Body of pancreas (tissue), 4 donors: Measurements from ENCODE around the gene CACNA1H. TPM values are rescaled to one million over a fixed set of nuclear protein-coding genes. Genes with fewer than 3 reads are reported as not detected.

Experiments
- ATAC-seq: fragments of 150-250 bp; one replicate; pipeline ENCODE4 v1.9.1; 2016
- DNase-seq, 4 donors: peaks; one replicate each; pipeline ENCODE4 v3.0.0-alpha.2; 2019
- H3K27ac ChIP-seq, 4 donors: fragments of 200-600 bp; sonication (generic); 1 replicate in 3 of 4; 2 replicates in 1 of 4; pipeline versions ENCODE4 v1.5.1 to v1.6.1; 2016 to 2019; ENCODE audit warnings: mild to moderate bottlenecking in 1 of 4, mixed read lengths in 1 of 4, moderate library complexity in 1 of 4
- H3K27me3 ChIP-seq, 2 donors: fragments of 200-600 bp; sonication (generic); one replicate each; pipeline ENCODE4 v1.6.0; 2016; ENCODE audit warnings: mild to moderate bottlenecking in 1 of 2
- H3K36me3 ChIP-seq, 2 donors: fragments of 200-600 bp; sonication (generic); replicated peaks in 1 of 2; 2 replicates each; pipeline ENCODE4 v1.5.1; 2016; ENCODE audit warnings: low read depth in 2 of 2; ENCODE audit not compliant: insufficient read depth in 1 of 2
- H3K4me1 ChIP-seq: fragments of 200-600 bp; sonication (generic); one replicate; pipeline ENCODE4 v1.6.0; 2016
- H3K4me3 ChIP-seq, 2 donors: fragments of 200-600 bp; sonication (generic); 1 replicate in 1 of 2; 2 replicates in 1 of 2; pipeline ENCODE4 v1.5.1; 2016 to 2019
- H3K9me3 ChIP-seq, 3 donors: fragments of 200-600 bp; sonication (generic); 1 replicate in 2 of 3; 2 replicates in 1 of 3; pipeline ENCODE4 v1.5.1; 2016
- POLR2A ChIP-seq, 3 donors: fragments of 450-650 bp; IDR thresholded peaks; one replicate each; pipeline ENCODE4 v1.6.1; 2016; ENCODE audit warnings: antibody characterized with exemption in 3 of 3, mild to moderate bottlenecking in 2 of 3
- WGBS, 2 donors: methylation state at CpG; one replicate each; pipeline ENCODE4 v1.1.5; 2017; 5-methylcytosine and 5-hydroxymethylcytosine counted together
- intact Hi-C: fragments of 100-400 bp; cut with DNase I; formaldehyde crosslinking; loops from one replicate; pipeline ENCODE4 v1.15.1; 2023
- total RNA-seq, 2 donors: library from RNA; depleted of rRNA; stranded (reverse); fragments of >200 nt; gene quantifications; one replicate each; pipeline ENCODE4 v1.1.0, GENCODE V29; 2016
- TF ChIP-seq, protein P1 (sequence below), 7 experiments: fragments of 450-650 bp in 4 of 7; fragments of 200-600 bp in 3 of 7; sonication (generic) in 3 of 7; IDR thresholded peaks; one replicate each; pipeline ENCODE4 v1.5.1; 2016 to 2019; ENCODE audit warnings: antibody characterized with exemption in 7 of 7

CACNA1H gene
- total RNA-seq, 2 donors from 2014 or later = 7.3 to 15.2 TPM

DNA sequence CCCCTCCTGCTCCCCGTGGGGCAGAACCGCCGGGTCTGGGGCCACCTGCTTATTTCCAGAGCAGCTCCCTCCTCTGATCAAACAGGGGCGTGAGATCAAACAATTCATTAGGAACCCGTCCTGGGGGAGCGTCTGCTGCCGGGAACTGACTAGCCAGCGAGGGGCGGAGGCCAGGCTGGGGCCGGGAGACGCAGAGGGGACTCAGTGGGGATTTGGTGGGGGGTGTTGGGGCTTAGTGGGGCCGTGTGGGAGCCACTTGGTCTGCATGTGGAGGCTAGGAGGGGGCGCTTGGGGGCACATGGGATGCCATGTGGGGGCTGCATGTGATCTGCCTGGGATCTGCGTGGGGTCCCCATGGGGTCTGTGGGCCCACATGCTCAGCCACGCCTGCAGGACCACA is 20.5 kb upstream of the CACNA1H start:
- Histone ChIP-seq H3K36me3 (no peaks in the 10 kb centered on the region), H3K4me3 (no peak overlapping the region), H3K4me1 (peaks cover 32% of the 10 kb centered on the region), H3K27ac (no peak overlapping the region), H3K9me3 (no peaks in the 10 kb centered on the region), H3K27me3 (no peaks in the 10 kb centered on the region)
- intact Hi-C loops = no loop called here
- TF ChIP-seq, protein P1, sequence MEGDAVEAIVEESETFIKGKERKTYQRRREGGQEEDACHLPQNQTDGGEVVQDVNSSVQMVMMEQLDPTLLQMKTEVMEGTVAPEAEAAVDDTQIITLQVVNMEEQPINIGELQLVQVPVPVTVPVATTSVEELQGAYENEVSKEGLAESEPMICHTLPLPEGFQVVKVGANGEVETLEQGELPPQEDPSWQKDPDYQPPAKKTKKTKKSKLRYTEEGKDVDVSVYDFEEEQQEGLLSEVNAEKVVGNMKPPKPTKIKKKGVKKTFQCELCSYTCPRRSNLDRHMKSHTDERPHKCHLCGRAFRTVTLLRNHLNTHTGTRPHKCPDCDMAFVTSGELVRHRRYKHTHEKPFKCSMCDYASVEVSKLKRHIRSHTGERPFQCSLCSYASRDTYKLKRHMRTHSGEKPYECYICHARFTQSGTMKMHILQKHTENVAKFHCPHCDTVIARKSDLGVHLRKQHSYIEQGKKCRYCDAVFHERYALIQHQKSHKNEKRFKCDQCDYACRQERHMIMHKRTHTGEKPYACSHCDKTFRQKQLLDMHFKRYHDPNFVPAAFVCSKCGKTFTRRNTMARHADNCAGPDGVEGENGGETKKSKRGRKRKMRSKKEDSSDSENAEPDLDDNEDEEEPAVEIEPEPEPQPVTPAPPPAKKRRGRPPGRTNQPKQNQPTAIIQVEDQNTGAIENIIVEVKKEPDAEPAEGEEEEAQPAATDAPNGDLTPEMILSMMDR (IDR thresholded peaks at IDR 0.05) = no peak
- no peak for TF ChIP-seq POLR2A (IDR thresholded peaks at IDR 0.05)
- DNase-seq = no peak
- no peak for ATAC-seq
- 80 to 87% methylated on average over 12 to 14 of the region's 15 CpGs for WGBS, 2 donors

DNA sequence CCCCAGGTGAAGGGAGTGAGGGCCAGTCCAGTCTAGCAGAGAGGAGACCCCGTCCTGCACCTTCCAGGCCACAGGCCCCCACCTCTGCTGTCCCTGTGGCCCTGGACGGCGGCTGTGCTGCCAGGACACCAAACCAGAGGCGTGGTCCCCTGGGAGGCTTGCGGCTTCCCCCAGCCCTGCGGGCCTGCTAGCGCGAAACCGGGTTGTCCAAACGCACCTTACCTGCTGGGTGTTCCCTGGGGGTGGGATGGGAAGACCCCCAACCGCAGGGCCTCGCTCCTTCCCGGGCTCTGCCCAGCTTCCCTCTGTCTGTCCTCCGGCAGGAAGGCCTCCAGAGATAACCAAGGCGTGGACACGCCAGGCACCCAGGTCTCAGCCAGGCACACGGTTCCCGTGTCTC is 19.6 kb upstream of the CACNA1H start:
- peaks cover 32% of the 10 kb centered on the region for H3K4me1 ChIP-seq
- H3K36me3 ChIP-seq = no peaks in the 10 kb centered on the region
- TF ChIP-seq POLR2A (IDR thresholded peaks at IDR 0.05) = no peak
- TF ChIP-seq, protein P1 (IDR thresholded peaks at IDR 0.05) = no peak
- intact Hi-C loops = no loop called here
- no peaks in the 10 kb centered on the region for H3K27me3 ChIP-seq
- H3K4me3 ChIP-seq = no peak overlapping the region
- no peak overlapping the region for H3K27ac ChIP-seq
- ATAC-seq (no peak), DNase-seq (no peak)
- no peaks in the 10 kb centered on the region for H3K9me3 ChIP-seq
- WGBS, 2 donors = 90 to 100% methylated on average over 1 to 16 of the region's 18 CpGs

DNA sequence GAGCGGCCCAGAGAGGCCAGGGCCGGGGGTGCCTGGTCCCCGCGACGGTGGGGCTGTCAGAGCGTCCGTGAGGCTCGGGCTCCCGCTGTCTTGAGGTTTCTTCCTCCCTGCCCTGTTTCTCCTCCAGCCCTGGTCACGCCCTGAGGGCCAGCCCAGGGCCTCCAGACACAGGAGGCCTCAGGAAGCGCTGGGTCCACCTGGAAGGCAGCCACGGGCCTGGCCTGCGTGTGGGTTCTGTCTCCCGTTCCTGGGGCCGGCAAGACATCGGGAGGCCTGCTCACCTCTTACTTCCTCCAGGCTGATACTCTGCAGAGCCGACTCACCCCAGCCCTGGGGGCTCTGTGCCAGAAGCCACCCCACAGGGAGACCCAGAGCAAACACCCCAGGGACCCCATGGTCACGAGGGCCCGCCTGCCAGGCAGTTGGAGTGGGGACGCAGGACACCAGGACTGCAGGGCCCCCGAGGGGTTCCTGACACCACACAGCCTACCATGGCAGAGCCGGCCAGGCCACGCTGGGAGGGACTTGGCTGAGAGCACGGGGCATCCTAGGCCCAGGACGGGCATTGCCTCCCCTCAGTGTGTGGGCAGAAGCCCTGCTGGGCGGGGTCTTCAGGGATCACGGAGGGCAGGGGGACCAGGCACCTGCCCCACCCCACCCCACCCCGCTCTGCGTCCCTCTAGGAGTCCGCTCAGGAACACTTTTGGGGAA is 18.9 kb upstream of the CACNA1H start:
- Histone ChIP-seq H3K27me3 (no peaks in the 10 kb centered on the region), H3K4me3 (no peak overlapping the region), H3K27ac (peak overlapping the region in 3 of 4 donors; percentile 10 to 32 (median 19)), H3K36me3 (no peaks in the 10 kb centered on the region), H3K9me3 (no peaks in the 10 kb centered on the region), H3K4me1 (peaks cover 32% of the 10 kb centered on the region)
- intact Hi-C loops = no loop called here
- ATAC-seq (peak; percentile 21), DNase-seq (no peak)
- TF ChIP-seq POLR2A (IDR thresholded peaks at IDR 0.05) = no peak
- TF ChIP-seq, protein P1 (IDR thresholded peaks at IDR 0.05) = no peak
- WGBS, 2 donors = 40 to 58% methylated on average over 1 to 29 of the region's 30 CpGs

DNA sequence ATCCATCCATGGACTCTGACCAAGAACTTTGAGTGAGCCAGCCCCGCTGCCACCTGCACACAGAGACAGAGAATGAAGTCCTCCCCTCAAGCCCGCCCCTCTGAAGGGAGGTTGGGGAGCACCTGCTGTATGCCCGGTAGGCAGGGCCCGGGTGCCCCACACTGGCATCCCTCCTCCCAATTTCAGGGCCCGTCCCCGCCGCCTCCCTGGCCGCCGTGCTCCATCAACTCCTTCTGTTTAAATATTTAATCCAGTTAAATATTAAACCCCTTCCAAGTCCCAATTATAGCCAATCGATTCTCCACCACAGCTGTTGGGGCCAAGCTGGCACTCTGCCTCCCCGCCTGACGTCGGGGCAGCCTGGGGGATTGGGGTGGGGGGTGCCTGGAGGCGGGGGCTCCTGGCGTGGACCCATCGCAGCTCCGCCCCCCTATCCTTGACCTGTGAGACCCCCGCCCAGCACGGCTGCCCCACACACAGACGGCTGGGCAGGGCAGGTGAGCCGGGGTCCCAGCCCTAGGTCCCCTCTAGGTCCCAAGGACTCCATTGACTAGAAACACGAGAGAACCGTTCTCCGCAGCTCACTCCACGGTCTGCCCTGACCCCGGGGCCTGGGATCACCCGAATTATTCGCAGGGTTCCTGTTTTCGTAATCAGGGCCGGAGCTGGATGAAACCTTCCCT is 18.0 kb upstream of the CACNA1H start:
- 20 to 35% methylated on average over 20 to 30 of the region's 30 CpGs for WGBS, 2 donors
- ATAC-seq = peak; percentile 43

More for the DNA sequence above, 18.0 kb upstream of the CACNA1H start:
- Histone ChIP-seq H3K4me3 (no peak overlapping the region), H3K4me1 (peaks cover 32% of the 10 kb centered on the region), H3K9me3 (no peaks in the 10 kb centered on the region), H3K27me3 (no peaks in the 10 kb centered on the region), H3K36me3 (no peaks in the 10 kb centered on the region), H3K27ac (peak overlapping the region in 3 of 4 donors; percentile 36 to 58 (median 53))
- intact Hi-C loops = no loop called here
- TF ChIP-seq, protein P1 (IDR thresholded peaks at IDR 0.05) = no peak
- TF ChIP-seq POLR2A (IDR thresholded peaks at IDR 0.05) = no peak
- DNase-seq = peak; percentile 24 to 53 (median 40)
